Spleen (tissue), 11 donors: Measurements from ENCODE around the gene PAN2. TPM values are rescaled to one million over a fixed set of nuclear protein-coding genes. Genes with fewer than 3 reads are reported as not detected.
A peak's percentile ranks its signal among the peaks of the same experiment; 100 is the strongest.
"Not testable (repeated sequence)": the region's sequence is repeated elsewhere in the genome, so short reads cannot be mapped to it uniquely, and the experiment has no call there.

Experiments used
- DNase-seq: peaks from one replicate; pipeline ENCODE4 v3.0.0-alpha.2; 2020
- H3K27ac ChIP-seq, 8 donors: fragments of 200-600 bp; sonication (generic) in 7 of 8; 1 replicate in 4 of 8; 2 replicates in 4 of 8; pipeline versions ENCODE4 v1.5.0 to v1.8.0; 2016 to 2021; ENCODE audit warnings: inconsistent platforms in 4 of 8, mild to moderate bottlenecking in 4 of 8, moderate library complexity in 1 of 8
- H3K27me3 ChIP-seq, 7 donors: fragments of 200-600 bp; sonication (generic) in 6 of 7; replicated peaks in 1 of 7; 1 replicate in 4 of 7; 2 replicates in 3 of 7; pipeline versions ENCODE4 v1.5.0 to v1.8.0; 2016 to 2021; ENCODE audit warnings: inconsistent platforms in 3 of 7, mild to moderate bottlenecking in 1 of 7
- H3K36me3 ChIP-seq, 6 donors: fragments of 200-600 bp; sonication (generic) in 5 of 6; 1 replicate in 4 of 6; 2 replicates in 2 of 6; pipeline versions ENCODE4 v1.5.0 to v1.8.0; 2016 to 2021; ENCODE audit warnings: inconsistent platforms in 2 of 6
- H3K4me1 ChIP-seq, 6 donors: fragments of 200-600 bp; sonication (generic) in 5 of 6; 1 replicate in 3 of 6; 2 replicates in 3 of 6; pipeline versions ENCODE4 v1.5.0 to v1.8.0; 2016 to 2021; ENCODE audit warnings: inconsistent platforms in 3 of 6
- H3K4me3 ChIP-seq, 8 donors: fragments of 200-600 bp; sonication (generic) in 7 of 8; 1 replicate in 4 of 8; 2 replicates in 4 of 8; pipeline versions ENCODE4 v1.5.0 to v1.8.0; 2016 to 2021; ENCODE audit warnings: inconsistent platforms in 4 of 8, mild to moderate bottlenecking in 4 of 8, moderate library complexity in 2 of 8
- H3K9me3 ChIP-seq, 8 donors: fragments of 200-600 bp; sonication (generic) in 7 of 8; 1 replicate in 4 of 8; 2 replicates in 4 of 8; pipeline versions ENCODE4 v1.5.0 to v1.8.0; 2016 to 2021; ENCODE audit warnings: inconsistent platforms in 4 of 8
- CTCF ChIP-seq, 11 experiments: fragments of 200-600 bp in 7 of 11; fragments of 450-650 bp in 4 of 11; sonication (generic) in 4 of 11; IDR thresholded peaks in 8 of 11; conservative IDR thresholded peaks in 3 of 11; 1 replicate in 7 of 11; 2 replicates in 4 of 11; pipeline versions ENCODE4 v1.4.0 to v1.8.0; 2016 to 2021; ENCODE audit warnings: antibody characterized with exemption in 11 of 11, inconsistent platforms in 4 of 11, mild to moderate bottlenecking in 1 of 11
- POLR2A ChIP-seq, 3 donors: fragments of 450-650 bp; IDR thresholded peaks; one replicate each; pipeline ENCODE4 v1.5.1; 2017; ENCODE audit warnings: antibody characterized with exemption in 3 of 3, mild to moderate bottlenecking in 1 of 3
- POLR2AphosphoS5 ChIP-seq, 3 donors: sonication (generic); formaldehyde crosslinking; IDR thresholded peaks; one replicate each; pipeline ENCODE4 v1.5.1; 2017; ENCODE audit warnings: antibody characterized with exemption in 3 of 3
- WGBS, 5 donors: extraction: QIAGEN DNeasy Blood & Tissue Kit in 3 of 5; methylation state at CpG; one replicate each; pipeline versions ENCODE4 v1.1.5 to v1.1.7; 2013 to 2018; 5-methylcytosine and 5-hydroxymethylcytosine counted together
- intact Hi-C: fragments of 100-400 bp; cut with DNase I; formaldehyde crosslinking; loops from one replicate; pipeline ENCODE4 v1.15.0; 2023; ENCODE audit warnings: low total_unique reads
- polyA plus RNA-seq, 3 donors: library from polyadenylated mRNA; stranded (reverse); fragments of 200-250 nt; gene quantifications; one replicate each; pipeline ENCODE4 v1.2.1, GENCODE V29; 2013
- total RNA-seq, 7 donors: library from RNA; depleted of rRNA in 3 of 7; stranded (reverse); fragments of >200 nt in 3 of 7; fragmentation: NEBNext Ultra II Directional in 4 of 7; extraction: Animal tissue kit (Norgen Biotek cat#: 25700) in 4 of 7; gene quantifications; one replicate each; pipeline versions ENCODE4 v1.1.0 to v1.2.1, GENCODE V29; 2016 to 2021
- donor health status: healthy with polysubstance abuse.
- donor health status: DM: no; HTN: no; CAD: no; lungs with moderate emphysema.
- donor health status: DM: no; HTN: no; CAD: no.
- donor health status: Bipolar disorder and iron deficiency.
- donor health status: healthy.
- donor health status: DM: no; HTN: no; CAD: no.
- donor health status: DM: yes; HTN: yes; CAD: no.

Gene PAN2
- total and polyA plus RNA-seq, 10 donors, result 34.8 to 132 (median 86.8) TPM

- 66 to 83% (median 69%) methylated on average over 3 of the region's 3 CpGs for WGBS, 5 donors
- Histone ChIP-seq H3K27ac (peak overlapping the region in 1 of 8 donors; percentile 34), H3K27me3 (no peaks in the 10 kb centered on the region), H3K9me3 (no peaks in the 10 kb centered on the region), H3K36me3 (peaks cover 0 to 98% (median 36%) of the 10 kb centered on the region in 6 donors), H3K4me1 (peaks cover 0 to 80% (median 34%) of the 10 kb centered on the region in 6 donors), H3K4me3 (no peak overlapping the region)
- no peak for DNase-seq
- no peak for TF ChIP-seq POLR2AphosphoS5 (IDR thresholded peaks at IDR 0.05)
- TF ChIP-seq CTCF (IDR thresholded peaks at IDR 0.05 in 8 of 11, conservative IDR thresholded peaks at IDR 0.05 in 3 of 11), result no peak
- TF ChIP-seq POLR2A (IDR thresholded peaks at IDR 0.05), result no peak
- intact Hi-C loops, result no loop called here
These were observed 45.0 kb downstream of the PAN2 start for GRCh38 chr12:56288705-56289387.

GRCh38 chr12:56286044-56286830 is 47.6 kb downstream of the PAN2 start:
- TF ChIP-seq CTCF (IDR thresholded peaks at IDR 0.05 in 8 of 11, conservative IDR thresholded peaks at IDR 0.05 in 3 of 11) (no peak), POLR2AphosphoS5 (IDR thresholded peaks at IDR 0.05) (no peak), POLR2A (IDR thresholded peaks at IDR 0.05) (no peak)
- H3K36me3 ChIP-seq, result peaks cover 4 to 99% (median 58%) of the 10 kb centered on the region in 6 donors
- peak overlapping the region in 2 of 8 donors; percentile 14 to 38 for H3K27ac ChIP-seq
- no peaks in the 10 kb centered on the region for H3K27me3 ChIP-seq
- no peak for DNase-seq
- peaks cover 0 to 54% (median 20%) of the 10 kb centered on the region in 6 donors for H3K4me1 ChIP-seq
- no peaks in the 10 kb centered on the region for H3K9me3 ChIP-seq
- WGBS, 5 donors, result 53 to 78% (median 63%) methylated on average over 4 of the region's 4 CpGs
- no peak overlapping the region for H3K4me3 ChIP-seq
- intact Hi-C loops, result no loop called here

- H3K9me3 ChIP-seq, intact Hi-C loops, H3K27me3 ChIP-seq, H3K4me3 ChIP-seq, DNase-seq, H3K27ac ChIP-seq: not testable (repeated sequence)
- Histone ChIP-seq H3K36me3 (peaks cover 4 to 99% (median 73%) of the 10 kb centered on the region in 6 donors), H3K4me1 (peaks cover 0 to 37% (median 17%) of the 10 kb centered on the region in 6 donors)
- WGBS, 5 donors, result 88 to 95% (median 91%) methylated on average over 5 of the region's 5 CpGs
These were observed 49.5 kb downstream of the PAN2 start for GRCh38 chr12:56284263-56284662.

- TF ChIP-seq CTCF (IDR thresholded peaks at IDR 0.05 in 8 of 11, conservative IDR thresholded peaks at IDR 0.05 in 3 of 11) (no peak), POLR2AphosphoS5 (IDR thresholded peaks at IDR 0.05) (no peak), POLR2A (IDR thresholded peaks at IDR 0.05) (no peak)
- peaks cover 4 to 99% (median 90%) of the 10 kb centered on the region in 6 donors for H3K36me3 ChIP-seq
- intact Hi-C loops, result no loop called here
- DNase-seq, result no peak
- H3K4me1 ChIP-seq, result peaks cover 0 to 20% (median 11%) of the 10 kb centered on the region in 6 donors
- no peak overlapping the region for H3K4me3 ChIP-seq
- WGBS, 5 donors, result 92 to 100% (median 94%) methylated on average over 2 of the region's 2 CpGs
- H3K9me3 ChIP-seq, result no peaks in the 10 kb centered on the region
- no peak overlapping the region for H3K27ac ChIP-seq
- no peaks in the 10 kb centered on the region for H3K27me3 ChIP-seq
These were observed 51.2 kb downstream of the PAN2 start for GRCh38 chr12:56282579-56282978.
